Sigmoid colon (tissue), 4 donors: Measurements from ENCODE around the gene EEFSEC.

Experiments used
- EP300 ChIP-seq, 4 donors: sonication (generic); formaldehyde crosslinking; IDR thresholded peaks; one replicate each; pipeline ENCODE4 v1.6.1; 2017; ENCODE audit warnings: antibody characterized with exemption in 4 of 4
- POLR2A ChIP-seq, 2 donors: fragments of 450-650 bp; IDR thresholded peaks; one replicate each; pipeline ENCODE4 v1.6.1; 2016; ENCODE audit warnings: antibody characterized with exemption in 2 of 2, mild to moderate bottlenecking in 2 of 2, moderate library complexity in 2 of 2
- POLR2AphosphoS5 ChIP-seq, 4 donors: sonication (generic); formaldehyde crosslinking; IDR thresholded peaks; one replicate each; pipeline ENCODE4 v1.6.1; 2017; ENCODE audit warnings: antibody characterized with exemption in 4 of 4
- TF ChIP-seq, protein P1 (sequence below), 4 experiments: fragments of 450-650 bp in 3 of 4; fragments of 200-600 bp in 1 of 4; IDR thresholded peaks; one replicate each; pipeline ENCODE4 v1.5.1; 2016 to 2019; ENCODE audit warnings: antibody characterized with exemption in 4 of 4, mild to moderate bottlenecking in 3 of 4, moderate library complexity in 2 of 4

- TF ChIP-seq, protein P1, sequence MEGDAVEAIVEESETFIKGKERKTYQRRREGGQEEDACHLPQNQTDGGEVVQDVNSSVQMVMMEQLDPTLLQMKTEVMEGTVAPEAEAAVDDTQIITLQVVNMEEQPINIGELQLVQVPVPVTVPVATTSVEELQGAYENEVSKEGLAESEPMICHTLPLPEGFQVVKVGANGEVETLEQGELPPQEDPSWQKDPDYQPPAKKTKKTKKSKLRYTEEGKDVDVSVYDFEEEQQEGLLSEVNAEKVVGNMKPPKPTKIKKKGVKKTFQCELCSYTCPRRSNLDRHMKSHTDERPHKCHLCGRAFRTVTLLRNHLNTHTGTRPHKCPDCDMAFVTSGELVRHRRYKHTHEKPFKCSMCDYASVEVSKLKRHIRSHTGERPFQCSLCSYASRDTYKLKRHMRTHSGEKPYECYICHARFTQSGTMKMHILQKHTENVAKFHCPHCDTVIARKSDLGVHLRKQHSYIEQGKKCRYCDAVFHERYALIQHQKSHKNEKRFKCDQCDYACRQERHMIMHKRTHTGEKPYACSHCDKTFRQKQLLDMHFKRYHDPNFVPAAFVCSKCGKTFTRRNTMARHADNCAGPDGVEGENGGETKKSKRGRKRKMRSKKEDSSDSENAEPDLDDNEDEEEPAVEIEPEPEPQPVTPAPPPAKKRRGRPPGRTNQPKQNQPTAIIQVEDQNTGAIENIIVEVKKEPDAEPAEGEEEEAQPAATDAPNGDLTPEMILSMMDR (IDR thresholded peaks at IDR 0.05): no peak
- TF ChIP-seq POLR2AphosphoS5 (IDR thresholded peaks at IDR 0.05) (no peak), POLR2A (IDR thresholded peaks at IDR 0.05) (no peak), EP300 (IDR thresholded peaks at IDR 0.05) (no peak)
These were observed 255.7 kb downstream of the EEFSEC start for GRCh38 chr3:128408693-128409623.
